Retinal pigment epithelial cell (primary cell): ENCODE results near the gene ZNF778.
"Not testable (repeated sequence)": the region's sequence is repeated elsewhere in the genome, so short reads cannot be mapped to it uniquely, and the experiment has no call there.

Source experiments
- DNase-seq: peaks from one replicate; pipeline ENCODE4 v3.0.0-alpha.2; 2010; ENCODE audit warnings: low read depth
- H3K4me3 ChIP-seq: 2 replicates; pipeline ENCODE4 v1.5.1; 2011; ENCODE audit warnings: mild to moderate bottlenecking, low read length, control low read depth, moderate library complexity
- TF ChIP-seq, protein P1 (sequence below): conservative IDR thresholded peaks from 2 replicates; pipeline ENCODE4 v1.5.1; 2011; ENCODE audit warnings: low read depth, low read length, control low read depth, inconsistent platforms

The ZNF778 gene

DNA sequence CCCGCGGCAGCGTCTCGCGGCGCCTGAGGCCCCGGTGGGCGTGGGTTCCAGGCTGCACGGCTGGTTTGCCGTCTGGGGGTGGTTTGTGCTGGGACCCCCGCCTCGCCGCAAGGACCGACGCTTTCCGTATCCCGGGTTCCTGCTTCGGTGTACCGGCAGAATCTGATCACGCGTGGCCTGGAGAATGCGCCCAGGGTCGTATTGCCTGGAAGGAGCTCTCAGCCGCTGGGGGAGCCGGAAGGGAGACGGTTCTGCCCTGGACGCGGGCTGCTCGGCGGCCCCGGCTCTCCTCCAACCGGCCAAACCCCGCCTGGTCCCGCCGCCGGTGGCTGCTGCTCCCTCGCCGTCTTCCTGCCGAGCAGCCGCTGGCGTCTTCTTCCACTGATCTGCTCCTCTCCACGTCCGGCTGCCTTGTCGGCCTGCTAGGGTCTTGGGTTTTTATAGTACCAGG is 39.8 kb downstream of the ZNF778 start:
- DNase-seq: no peak
- peak overlapping the region; percentile 41 for H3K4me3 ChIP-seq
- TF ChIP-seq, protein P1, sequence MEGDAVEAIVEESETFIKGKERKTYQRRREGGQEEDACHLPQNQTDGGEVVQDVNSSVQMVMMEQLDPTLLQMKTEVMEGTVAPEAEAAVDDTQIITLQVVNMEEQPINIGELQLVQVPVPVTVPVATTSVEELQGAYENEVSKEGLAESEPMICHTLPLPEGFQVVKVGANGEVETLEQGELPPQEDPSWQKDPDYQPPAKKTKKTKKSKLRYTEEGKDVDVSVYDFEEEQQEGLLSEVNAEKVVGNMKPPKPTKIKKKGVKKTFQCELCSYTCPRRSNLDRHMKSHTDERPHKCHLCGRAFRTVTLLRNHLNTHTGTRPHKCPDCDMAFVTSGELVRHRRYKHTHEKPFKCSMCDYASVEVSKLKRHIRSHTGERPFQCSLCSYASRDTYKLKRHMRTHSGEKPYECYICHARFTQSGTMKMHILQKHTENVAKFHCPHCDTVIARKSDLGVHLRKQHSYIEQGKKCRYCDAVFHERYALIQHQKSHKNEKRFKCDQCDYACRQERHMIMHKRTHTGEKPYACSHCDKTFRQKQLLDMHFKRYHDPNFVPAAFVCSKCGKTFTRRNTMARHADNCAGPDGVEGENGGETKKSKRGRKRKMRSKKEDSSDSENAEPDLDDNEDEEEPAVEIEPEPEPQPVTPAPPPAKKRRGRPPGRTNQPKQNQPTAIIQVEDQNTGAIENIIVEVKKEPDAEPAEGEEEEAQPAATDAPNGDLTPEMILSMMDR: peak; percentile 14

DNA sequence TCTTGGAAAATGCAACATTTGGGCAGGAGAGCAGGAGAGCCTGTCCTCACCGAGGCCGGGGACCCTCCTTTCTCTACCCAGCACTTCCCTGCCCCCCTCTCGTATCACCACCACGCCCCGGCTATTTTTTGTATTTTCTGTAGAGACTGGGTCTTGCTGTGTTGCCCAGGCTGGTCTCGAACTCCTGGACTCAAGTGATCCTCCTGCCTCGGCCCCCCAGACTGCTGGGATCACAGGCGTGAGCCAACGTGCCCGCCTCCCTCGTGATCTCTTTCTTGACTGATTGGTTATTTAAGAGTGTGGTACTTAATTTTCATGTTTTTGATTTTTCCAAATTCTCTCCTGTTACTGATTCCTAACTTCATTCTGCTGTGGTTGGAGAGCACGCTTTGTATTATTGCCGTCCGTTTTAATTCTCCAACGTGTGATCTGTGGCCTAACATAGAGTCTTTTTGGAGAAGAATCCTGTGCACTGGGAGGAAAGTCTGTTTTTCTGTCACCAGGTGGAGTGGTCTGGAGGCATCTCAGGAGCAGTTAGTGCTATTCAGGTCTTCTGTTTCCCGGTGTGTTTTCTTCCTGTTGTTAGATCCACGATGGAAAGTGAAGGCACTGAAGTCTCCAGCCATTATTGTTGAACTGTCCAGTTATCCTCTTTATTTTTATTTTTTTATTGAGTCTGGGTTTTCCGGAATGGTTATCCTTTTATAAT is 40.4 kb downstream of the ZNF778 start:
- TF ChIP-seq, protein P1: no peak
- no peak for DNase-seq
- peak overlapping the region; percentile 41 for H3K4me3 ChIP-seq

DNA sequence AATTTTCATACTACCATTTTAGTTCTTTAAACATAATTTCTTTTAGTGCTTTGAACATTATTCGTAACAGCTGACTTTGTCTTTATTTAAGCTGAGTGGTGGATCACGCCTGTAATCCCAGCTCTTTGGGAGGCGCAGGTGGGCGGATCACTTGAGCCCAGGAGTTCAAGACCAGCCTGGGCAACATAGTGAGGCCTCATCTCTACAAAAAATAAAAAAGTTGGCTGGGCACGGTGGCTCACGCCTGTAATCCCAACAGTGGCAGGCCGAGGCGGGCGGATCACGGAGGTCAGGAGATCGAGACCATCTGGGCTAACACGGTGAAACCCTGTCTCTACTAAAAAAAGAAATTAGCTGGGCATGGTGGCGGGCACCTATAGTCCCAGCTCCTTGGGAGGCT is 42.4 kb downstream of the ZNF778 start:
- not testable (repeated sequence) for DNase-seq, H3K4me3 ChIP-seq

DNA sequence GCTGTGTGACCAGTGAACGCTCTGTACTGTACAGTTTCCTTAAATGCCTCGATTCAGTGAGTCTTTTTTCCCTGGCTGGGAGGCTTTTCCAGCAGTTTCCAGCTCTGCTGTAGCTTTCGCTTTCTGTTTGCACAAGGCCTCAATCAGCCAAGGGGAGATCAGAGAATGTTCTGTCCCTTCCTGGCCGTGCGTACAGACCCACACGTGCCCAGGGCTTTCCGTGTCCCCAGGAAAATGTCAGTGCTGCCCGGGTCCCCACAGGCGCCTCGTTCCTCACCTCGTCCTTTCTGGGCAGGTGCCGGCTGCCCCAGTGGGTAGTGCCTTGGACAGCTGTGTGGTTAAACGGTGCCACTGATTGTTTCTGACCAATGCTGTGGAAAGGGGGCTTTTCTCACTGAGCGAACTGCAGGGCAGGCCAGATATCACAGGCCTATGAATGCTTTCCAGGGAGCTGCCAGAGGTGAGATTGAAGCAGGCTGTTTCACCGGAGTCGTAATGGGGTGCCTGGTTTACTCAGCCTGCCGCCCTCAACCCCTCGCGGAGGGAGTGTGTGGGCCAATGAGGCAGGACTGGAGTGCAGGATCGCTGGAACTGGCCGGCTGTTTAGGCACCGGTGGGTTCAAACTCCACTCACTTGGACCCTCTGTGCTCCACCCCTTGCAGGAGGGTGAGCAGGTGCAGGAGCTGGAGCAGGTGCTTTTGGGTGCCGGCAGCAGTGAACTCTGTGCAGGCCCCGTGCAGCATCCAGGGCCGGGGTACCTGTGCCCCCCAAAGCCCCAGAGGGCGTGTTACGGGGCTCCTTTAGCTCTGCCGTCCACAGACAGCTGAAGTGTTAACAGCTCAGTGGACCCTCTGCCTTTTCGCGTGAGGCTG is 44.4 kb downstream of the ZNF778 start:
- TF ChIP-seq, protein P1: no peak
- DNase-seq: no peak

DNA sequence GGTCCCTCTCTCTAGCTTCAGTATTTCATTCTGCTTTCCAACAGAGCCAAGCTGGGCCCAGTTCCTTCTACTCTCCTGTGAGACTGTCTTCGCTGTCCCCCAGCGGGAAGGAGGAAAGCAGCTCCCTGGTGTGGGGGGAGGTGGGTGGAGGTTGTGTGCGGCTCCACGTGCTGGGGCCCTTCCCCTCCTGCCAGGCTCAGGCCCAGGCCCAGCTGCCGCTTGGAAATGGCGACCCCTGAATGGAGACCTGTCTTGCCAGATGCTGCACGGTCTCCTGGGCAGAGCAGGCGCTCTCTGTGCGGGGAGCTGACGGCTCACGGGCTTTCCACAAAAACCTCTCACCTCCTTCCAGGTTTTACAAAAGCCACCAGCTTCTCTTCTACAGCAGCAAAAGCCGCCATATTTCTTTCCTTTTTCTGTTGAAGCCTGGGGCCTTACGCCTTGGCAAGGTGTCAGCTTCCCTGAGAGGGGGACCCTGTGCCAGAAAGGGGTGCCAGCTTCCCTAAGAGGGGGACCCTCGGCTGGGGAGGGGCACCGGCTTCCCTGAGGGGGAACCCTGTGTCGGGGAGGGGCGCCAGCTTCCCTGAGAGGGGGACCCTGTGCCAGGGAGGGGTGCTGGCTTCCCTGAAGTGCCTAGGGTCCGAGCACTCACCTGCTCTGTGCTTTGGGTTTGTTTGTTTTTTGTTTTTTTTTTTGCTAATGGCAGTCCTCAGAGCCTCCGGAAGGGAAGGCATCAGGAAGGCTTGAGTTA is 47.5 kb downstream of the ZNF778 start:
- TF ChIP-seq, protein P1: no peak
- no peak for DNase-seq
- no peak overlapping the region for H3K4me3 ChIP-seq

More for the DNA sequence above, 44.4 kb downstream of the ZNF778 start:
- no peak overlapping the region for H3K4me3 ChIP-seq

DNA sequence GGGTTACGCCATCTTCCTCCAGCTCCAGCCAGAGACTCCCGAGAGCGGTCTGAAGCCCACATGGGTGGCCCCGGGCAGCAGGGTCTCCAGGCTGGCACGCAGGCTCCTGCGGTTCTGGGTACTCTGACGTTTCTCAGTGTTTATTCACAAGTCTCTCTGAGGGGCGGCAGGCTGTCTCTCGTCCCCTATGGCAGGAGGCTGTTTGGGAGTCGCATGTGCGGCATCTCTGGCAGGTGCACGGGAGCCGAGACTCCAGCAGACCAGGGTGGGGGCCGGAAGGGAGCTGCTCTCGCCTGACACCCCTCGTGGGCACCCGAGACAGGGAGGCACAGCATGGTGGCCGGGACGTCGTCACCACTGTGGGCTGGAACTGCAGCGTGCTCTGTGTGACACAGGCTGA is 48.1 kb downstream of the ZNF778 start:
- no peak for DNase-seq
- no peak overlapping the region for H3K4me3 ChIP-seq
- TF ChIP-seq, protein P1: no peak

DNA sequence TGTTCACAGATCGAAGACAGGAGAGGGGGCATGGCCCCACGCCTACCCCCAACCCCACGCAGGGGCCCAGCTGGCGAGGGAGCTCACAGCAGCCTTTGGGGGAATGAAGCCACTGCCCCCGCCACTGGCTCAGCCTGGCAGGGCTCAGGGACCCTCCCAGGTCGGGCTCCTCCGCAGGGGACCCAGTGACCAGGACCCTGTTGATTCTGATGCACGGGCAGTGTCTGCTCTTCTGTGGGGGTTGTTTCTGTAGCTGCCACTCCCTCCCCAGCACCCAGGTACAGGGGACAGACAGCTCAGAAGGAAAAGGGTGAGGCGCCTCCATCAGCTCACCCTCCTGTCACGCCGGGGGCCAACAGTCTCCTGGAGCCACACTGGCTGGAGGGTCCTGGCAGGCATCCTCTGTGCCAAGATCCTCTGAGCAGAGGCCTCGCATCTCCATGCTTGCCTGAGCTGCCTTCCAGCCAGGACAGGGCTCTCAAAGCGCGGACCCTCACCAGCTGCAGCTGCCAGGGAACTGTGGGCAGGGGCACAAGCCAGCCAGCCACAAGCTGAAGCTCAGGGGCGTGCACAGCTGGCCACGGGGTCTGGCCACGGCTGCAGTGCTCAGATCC is 49.1 kb downstream of the ZNF778 start:
- TF ChIP-seq, protein P1: no peak
- no peak for DNase-seq
- H3K4me3 ChIP-seq: no peak overlapping the region

DNA sequence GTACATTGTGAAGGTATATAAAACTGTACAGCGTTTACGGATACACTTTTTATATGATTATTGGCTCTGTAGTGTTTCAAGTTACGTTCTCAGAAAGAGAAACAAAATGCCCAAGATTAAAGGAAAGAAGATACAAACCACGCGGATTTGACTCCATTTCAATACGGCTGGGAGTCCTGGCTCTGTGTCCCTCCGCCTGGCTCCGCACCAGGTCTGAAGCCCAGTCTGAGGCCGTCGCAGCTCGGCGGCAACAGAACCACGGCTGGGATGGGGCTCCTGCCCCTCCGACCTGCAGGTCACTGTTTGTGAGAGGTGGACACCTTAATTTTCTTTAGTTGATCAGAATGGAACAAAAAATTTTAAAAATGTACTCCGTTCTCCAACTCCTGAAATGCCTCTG is 50.2 kb downstream of the ZNF778 start:
- H3K4me3 ChIP-seq, DNase-seq: not testable (repeated sequence)
